ENCODE measurements around the gene METTL23.

METTL23 gene

GRCh38 chr17:76757256-76757655, 30.6 kb downstream of the METTL23 start:
- DNase-seq (ENCODE audit: low read depth), result no peak

GRCh38 chr17:76758570-76758969, 31.9 kb downstream of the METTL23 start:
- no peak for DNase-seq (ENCODE audit: low read depth)

GRCh38 chr17:76772842-76773525, 46.3 kb downstream of the METTL23 start:
- peak; percentile 24 for DNase-seq (ENCODE audit: low read depth)

GRCh38 chr17:76775021-76775600, 48.5 kb downstream of the METTL23 start:
- DNase-seq (ENCODE audit: low read depth), result no peak

- no peak for DNase-seq (ENCODE audit: low read depth)
Measured at GRCh38 chr17:76781056-76781982, 54.7 kb downstream of the METTL23 start.

- no peak for DNase-seq (ENCODE audit: low read depth)
Measured at GRCh38 chr17:76783146-76783545, 56.5 kb downstream of the METTL23 start.

Data from activated T-helper 9 cell treated with anti-CD3 and anti-CD28 coated beads, Interleukin-2, amount 50 U/mL, for 16 hours (primary cell).